ENCODE results near the gene RAN. TPM values are rescaled to one million over a fixed set of nuclear protein-coding genes. Genes with fewer than 3 reads are reported as not detected.

Gene RAN
- total RNA-seq, 1 donor from 2014 or later, result 519 TPM

GRCh38 chr12:130835011-130835410 lies 36.9 kb upstream of the RAN start:
- Mint-ChIP-seq H3K27ac (ENCODE audit: unreplicated experiment) (no peak overlapping the region), H3K4me1 (ENCODE audit: low read depth) (peaks cover 66% of the 10 kb centered on the region)

GRCh38 chr12:130835436-130835835 lies 36.4 kb upstream of the RAN start:
- peaks cover 62% of the 10 kb centered on the region for H3K4me1 Mint-ChIP-seq (ENCODE audit: low read depth)
- H3K4me3 Mint-ChIP-seq (ENCODE audit: unreplicated experiment), result no peak overlapping the region
- no peak overlapping the region for H3K27ac Mint-ChIP-seq (ENCODE audit: unreplicated experiment)
- H3K9me3 Mint-ChIP-seq (ENCODE audit: low read depth), result no peaks in the 10 kb centered on the region
- peaks cover 3% of the 10 kb centered on the region for H3K36me3 Mint-ChIP-seq (ENCODE audit: low read depth)
- no peak for TF ChIP-seq CTCF (IDR thresholded peaks at IDR 0.05)
- no peaks in the 10 kb centered on the region for H3K27me3 Mint-ChIP-seq (ENCODE audit: low read depth)
- DNase-seq (ENCODE audit: low spot score), result no peak

More at GRCh38 chr12:130835011-130835410, 36.9 kb upstream of the RAN start:
- Mint-ChIP-seq H3K36me3 (ENCODE audit: low read depth) (peaks cover 3% of the 10 kb centered on the region), H3K4me3 (ENCODE audit: unreplicated experiment) (no peak overlapping the region), H3K27me3 (ENCODE audit: low read depth) (no peaks in the 10 kb centered on the region), H3K9me3 (ENCODE audit: low read depth) (no peaks in the 10 kb centered on the region)
- no peak for DNase-seq (ENCODE audit: low spot score)
- TF ChIP-seq CTCF (IDR thresholded peaks at IDR 0.05), result no peak

DNA sequence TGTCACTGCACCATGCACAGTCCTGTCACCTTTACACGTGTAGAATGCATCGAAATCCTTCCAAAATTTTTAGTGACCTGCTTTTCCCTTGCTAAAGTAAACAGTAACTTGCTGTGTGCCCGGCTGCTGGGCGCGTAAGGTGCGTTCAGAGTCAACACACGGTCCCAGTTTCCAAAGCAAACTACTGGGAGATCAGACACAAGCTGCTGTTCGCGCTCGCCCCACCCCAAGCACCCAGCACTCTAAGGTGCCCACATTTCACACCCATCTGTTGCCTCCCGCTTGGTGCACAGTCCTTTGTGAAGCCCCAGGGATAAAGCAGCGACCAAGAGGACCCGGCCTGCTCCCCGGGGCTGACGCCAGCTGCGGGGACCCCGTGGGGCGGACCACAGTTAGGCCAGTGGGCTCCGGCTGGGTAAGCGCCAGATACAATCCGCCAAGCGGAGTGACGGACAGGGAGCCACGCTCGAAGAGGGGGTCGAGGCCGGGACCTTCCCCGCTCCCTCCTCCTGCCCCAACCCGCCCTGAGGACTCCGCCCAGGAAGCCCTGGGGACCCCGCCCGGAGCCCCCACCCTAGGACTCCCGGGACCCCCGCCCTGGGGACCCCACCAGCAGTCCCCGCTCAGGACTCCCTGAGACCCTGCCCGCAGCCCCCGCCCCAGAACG lies 33.4 kb upstream of the RAN start:
- no peak for TF ChIP-seq CTCF (IDR thresholded peaks at IDR 0.05)
- Mint-ChIP-seq H3K4me1 (ENCODE audit: low read depth) (peaks cover 37% of the 10 kb centered on the region), H3K9me3 (ENCODE audit: low read depth) (no peaks in the 10 kb centered on the region), H3K27ac (ENCODE audit: unreplicated experiment) (peak overlapping the region; percentile 77), H3K4me3 (ENCODE audit: unreplicated experiment) (peak overlapping the region; percentile 80), H3K36me3 (ENCODE audit: low read depth) (no peaks in the 10 kb centered on the region), H3K27me3 (ENCODE audit: low read depth) (no peaks in the 10 kb centered on the region)
- DNase-seq (ENCODE audit: low spot score), result no peak

DNA sequence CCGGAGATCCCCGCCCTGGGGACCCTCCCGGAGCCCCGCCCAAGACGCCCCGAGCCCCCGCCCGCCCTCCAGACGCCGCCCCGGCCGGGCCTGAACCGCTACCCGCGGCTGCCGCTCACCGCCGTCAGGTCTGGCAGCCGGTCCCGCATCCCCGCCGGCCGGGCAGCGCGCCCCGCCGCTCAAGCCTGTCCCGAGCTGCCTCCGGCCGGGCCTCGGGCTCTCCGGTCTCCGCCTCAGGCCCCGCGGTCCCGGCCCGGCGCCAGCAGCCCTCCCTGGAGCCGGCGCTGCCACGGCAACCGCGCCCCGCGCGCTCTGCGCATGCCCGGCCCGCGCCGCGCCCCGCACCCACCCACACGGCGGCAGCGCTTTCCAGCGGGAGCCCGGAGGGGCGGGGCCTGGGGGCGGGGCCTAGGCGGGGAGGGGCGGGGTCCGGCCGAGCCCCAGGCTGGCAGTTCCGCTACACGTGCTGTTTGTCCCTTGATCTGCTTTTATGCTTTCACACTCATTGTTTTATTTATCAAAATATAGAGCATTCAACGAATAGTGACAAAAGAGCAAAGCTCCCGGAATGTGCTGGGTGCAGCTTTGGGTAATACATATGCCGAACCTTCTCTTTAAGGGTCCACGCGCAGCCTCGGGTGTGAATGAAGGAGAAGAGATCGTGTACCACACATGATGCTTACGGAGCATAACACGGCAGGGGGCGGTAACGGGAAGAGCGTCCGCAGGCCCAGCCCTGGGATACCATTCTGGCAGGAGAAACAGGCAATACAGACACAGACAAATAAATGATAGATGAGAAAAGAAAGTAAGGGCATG lies 32.7 kb upstream of the RAN start, which contains the start of gene STX2:
Gene STX2 (minus strand): TSS at position 300 of the 819 bp plus-strand sequence. CDS start 151 bp downstream, at position 149.
- peak within 1 kb of the TSS; percentile 80 for H3K4me3 Mint-ChIP-seq (ENCODE audit: unreplicated experiment)
- H3K27me3 Mint-ChIP-seq (ENCODE audit: low read depth), result no peaks in the 10 kb centered on the region
- peaks cover 36% of the 10 kb centered on the region for H3K4me1 Mint-ChIP-seq (ENCODE audit: low read depth)
- no peak for DNase-seq (ENCODE audit: low spot score)
- no peaks in the 10 kb centered on the region for H3K9me3 Mint-ChIP-seq (ENCODE audit: low read depth)
- no peaks in the 10 kb centered on the region for H3K36me3 Mint-ChIP-seq (ENCODE audit: low read depth)
- peak within 1 kb of the TSS; percentile 77 for H3K27ac Mint-ChIP-seq (ENCODE audit: unreplicated experiment)
- peak; percentile 67 for TF ChIP-seq CTCF (IDR thresholded peaks at IDR 0.05)

DNA sequence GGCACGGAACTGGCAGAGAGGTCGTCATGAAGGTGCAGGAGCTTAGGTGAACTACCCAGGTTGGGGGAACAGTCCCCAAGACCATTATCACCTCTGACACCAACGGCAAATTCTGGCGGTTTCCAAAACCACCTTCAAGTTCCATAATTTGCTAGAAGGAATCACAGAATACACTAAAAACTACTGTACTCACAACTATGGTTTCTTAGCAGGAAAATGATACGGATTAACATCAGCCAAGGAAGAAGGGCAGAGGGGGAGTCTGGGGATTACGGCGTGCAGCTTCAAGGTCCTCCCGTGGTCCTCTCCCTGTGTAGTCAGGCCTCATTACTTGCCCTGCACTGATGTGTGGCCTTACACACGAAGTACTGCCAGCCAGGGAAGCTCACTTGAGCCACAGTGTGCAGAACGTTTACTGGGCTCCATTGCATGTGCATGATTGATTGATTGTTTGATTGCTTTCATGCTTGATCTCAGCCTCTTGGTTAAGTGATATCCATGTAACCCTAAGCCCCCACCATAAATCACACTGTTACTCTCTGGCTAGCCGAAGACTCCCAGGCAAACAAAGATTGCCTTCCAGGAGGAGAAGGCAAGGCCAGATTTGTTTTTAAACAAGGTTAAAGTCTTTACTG lies 32.0 kb upstream of the RAN start:
- Mint-ChIP-seq H3K9me3 (ENCODE audit: low read depth) (no peaks in the 10 kb centered on the region), H3K27ac (ENCODE audit: unreplicated experiment) (peak overlapping the region; percentile 64), H3K4me1 (ENCODE audit: low read depth) (peaks cover 34% of the 10 kb centered on the region), H3K27me3 (ENCODE audit: low read depth) (no peaks in the 10 kb centered on the region), H3K4me3 (ENCODE audit: unreplicated experiment) (peak overlapping the region; percentile 72), H3K36me3 (ENCODE audit: low read depth) (no peaks in the 10 kb centered on the region)
- no peak for DNase-seq (ENCODE audit: low spot score)
- no peak for TF ChIP-seq CTCF (IDR thresholded peaks at IDR 0.05)

Data from chondrocyte (in vitro differentiated cells).